NCI-H1436 (cell line): ENCODE data around the gene NHLRC2.

Experiments
- DNase-seq: peaks from one replicate; lab custom pipeline; 2025; lab: John Stamatoyannopoulos, UW

NHLRC2 gene

DNA sequence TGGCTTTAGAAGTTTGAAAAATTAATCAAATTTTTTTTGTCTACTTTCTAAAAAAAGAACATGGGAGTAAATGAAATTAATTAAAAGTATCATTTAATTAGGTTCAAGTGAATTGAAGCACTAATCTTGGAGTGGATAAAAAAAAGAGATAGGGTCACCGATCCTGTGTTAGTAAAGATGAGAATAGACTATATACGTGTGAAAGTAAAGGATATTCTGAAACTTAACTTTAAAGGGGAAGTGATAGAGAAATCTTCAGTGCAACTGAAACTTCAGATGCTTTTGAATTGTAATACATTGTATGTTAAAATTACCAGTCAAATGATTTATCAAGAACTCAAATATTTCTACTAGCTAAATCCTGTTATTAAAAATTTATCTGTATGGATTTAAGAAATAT is 4.8 kb downstream of the NHLRC2 start:
- no peak for DNase-seq

GRCh38 chr10:113865901-113866300 is 11.4 kb downstream of the NHLRC2 start:
- DNase-seq, result no peak

DNA sequence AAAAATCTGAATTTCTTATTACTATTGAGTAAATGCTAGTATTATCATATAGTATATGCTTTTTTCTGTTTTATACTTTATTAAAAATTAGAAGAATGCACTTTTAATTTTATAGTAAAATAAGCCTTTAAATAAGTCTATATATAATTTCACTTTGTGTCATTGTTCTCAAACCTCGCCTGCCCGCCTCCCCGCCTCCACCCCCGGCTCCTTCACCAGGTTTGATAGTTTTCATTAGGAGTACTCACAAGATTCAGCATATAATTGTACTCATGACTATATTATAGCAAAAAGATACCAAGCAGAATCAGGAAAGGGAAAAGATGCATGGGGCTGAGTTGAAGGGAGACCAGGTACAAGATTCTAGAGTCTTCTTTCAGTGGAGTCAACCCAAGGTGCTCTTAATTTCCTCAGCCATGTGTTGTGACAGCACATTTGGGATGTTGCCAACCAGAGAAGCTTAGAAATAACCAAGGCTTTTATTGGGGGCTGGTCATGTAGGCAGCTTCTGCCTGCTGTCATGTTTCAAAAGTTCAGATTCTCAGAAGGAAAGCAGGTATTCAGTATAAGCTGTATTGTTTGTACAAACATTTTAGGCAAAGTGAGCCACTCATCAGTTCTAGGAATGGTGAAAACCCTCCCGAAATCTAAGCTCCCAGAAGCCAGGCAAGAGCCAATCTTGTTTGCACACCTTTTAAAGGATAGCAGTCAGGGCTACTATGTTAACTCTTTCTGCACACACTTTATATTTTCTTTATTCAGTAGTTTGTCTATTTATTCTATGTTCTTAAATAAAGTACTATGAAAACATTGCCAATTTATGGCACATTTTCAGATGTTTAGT is 12.3 kb downstream of the NHLRC2 start:
- DNase-seq, result no peak

DNA sequence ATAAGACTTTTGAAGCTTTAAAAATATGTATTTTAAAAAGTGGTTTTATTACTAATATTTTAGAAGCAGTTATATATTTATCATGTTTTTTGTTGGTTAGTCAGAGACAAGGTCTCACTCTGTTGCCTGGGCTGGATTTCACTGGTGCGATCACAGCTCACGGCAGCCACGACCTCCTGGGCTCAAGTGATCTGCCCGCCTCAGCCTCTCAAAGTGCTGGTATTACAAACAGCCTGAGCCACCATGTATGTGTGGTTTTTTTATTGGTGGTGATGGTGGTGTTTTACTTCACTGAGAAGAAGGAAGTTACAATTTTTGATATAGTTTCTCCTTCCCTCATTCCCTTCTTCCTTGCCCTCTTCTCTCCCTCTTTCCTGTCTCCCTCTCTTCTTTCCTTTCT is 13.4 kb downstream of the NHLRC2 start:
- no peak for DNase-seq

GRCh38 chr10:113869789-113870188 is 15.3 kb downstream of the NHLRC2 start:
- no peak for DNase-seq

GRCh38 chr10:113872139-113873030 is 17.9 kb downstream of the NHLRC2 start:
- no peak for DNase-seq

DNA sequence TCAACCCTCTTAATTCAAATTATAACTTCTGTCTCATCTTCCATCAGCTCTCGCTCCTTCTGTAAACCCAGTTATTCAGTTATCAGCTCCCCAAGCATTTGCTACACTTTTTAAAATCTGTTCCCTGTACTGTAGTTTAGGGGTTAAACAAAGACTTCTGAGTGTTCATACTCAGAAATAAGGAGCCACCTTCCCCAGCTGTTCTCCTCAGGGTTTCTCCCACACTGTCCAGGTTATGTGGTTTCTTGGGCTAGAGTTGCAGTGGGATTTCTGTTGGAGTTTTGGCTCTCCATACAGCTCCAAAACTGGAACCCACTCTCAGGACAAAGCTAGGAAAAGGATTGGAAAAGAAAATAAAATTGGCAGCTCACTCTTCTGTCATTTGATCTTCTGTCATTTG is 20.8 kb downstream of the NHLRC2 start:
- DNase-seq, result no peak

DNA sequence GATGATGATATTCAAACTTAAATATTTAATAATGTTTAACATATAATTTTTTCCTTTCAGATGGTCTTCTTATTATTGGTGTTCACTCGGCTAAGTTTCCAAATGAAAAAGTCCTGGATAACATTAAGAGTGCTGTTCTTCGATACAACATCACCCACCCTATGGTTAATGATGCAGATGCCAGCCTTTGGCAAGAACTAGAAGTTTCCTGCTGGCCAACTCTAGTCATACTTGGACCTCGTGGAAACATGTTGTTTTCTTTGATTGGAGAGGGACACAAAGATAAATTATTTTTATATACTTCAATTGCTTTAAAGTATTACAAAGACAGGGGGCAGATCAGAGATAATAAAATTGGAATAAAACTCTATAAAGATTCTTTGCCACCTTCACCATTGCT is 22.0 kb downstream of the NHLRC2 start:
- no peak for DNase-seq

DNA sequence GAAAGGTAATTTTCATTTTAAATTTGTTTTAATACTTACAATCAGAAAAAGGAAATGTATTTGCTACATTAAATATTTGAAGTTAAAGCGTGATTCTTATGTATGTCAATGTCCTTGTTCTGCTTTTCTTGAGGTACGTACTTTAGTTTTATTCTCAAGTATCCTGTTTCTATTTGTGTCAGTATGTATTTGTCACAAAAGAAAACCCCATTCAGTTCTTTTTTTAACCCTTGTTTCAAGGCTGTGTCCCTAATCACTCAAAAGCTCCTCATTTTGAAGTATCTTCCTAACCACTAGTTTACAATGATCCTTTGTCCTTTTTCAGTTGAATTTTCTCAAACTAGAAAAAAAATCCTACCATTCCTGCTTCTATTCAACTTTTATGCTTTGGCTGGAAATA is 25.2 kb downstream of the NHLRC2 start:
- DNase-seq, result no peak

GRCh38 chr10:113880236-113880635 is 25.8 kb downstream of the NHLRC2 start:
- no peak for DNase-seq

GRCh38 chr10:113882240-113882639 is 27.8 kb downstream of the NHLRC2 start:
- DNase-seq, result no peak

DNA sequence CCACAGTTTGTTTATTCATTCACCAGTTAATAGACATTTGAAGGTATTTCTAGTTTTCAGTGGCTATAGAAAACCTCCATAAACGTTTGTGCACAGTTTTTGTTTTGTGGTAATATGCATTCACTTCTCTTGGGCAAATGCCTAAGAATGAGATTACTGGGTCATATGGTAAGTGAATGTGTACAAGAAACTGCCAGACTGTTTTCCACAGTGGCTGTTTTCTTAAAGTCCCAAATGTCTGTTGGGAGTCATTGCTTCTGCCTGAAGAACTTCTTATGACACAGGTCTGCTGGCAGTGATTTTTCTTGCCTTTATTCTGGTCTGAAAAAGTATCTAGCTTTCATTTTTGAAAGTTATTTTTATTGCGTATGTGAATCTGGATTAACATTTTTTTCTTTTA is 35.5 kb downstream of the NHLRC2 start:
- no peak for DNase-seq

DNA sequence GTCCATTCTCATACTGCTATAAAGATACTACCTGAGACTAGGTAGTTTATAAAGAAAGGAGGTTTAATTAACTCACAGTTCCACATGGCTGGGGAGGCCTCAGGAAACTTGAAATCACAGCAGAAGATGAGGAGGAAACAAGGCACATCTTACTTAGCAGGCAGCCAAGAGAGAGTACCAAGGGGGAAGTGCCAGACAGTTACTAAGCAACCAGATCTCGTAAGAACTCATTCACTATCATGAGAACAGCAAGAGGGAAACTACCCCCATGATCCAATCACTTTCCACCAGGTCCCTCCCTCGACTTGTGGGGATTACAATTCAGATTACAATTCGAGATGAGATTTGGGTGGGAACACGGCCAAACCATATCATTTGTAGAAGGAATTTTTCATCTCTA is 36.3 kb downstream of the NHLRC2 start:
- no peak for DNase-seq

GRCh38 chr10:113891476-113891875 is 37.0 kb downstream of the NHLRC2 start:
- no peak for DNase-seq

DNA sequence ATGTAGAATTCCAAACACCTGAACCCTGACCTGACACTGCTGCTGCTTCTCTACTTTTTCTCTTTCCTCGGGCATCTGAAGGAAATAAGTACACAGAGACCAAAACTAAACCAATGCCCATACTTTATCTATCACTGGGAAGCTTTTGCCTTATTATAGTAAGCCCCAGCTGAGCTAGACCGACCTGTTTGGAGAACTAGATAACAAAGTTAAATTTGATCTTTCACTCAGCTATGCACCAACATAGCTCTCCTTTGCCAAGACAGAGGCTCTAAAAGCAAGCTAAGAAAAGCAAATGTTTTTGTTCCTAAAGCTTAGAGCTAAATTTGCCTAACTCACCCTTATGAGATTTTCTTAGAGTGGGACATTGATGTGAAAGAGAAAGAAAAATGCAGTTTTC is 39.1 kb downstream of the NHLRC2 start:
- no peak for DNase-seq

DNA sequence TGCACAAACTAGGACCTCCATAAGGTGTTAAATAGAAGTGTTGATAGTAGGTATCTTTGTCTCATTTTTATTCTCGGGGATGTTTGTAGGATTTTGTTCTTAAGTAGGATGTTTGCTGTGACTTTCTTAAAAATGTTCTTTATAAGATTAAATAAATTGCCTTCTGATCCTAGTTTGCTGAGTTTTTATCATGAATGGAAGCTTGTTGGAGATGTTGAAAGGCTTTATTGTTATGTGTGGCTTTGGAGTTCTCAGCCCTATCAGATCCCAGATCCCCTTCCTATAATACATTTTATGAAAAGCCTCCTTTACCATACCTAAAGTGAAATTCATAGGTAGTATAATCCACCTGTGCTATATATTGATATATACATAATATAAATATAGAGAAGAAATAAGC is 40.1 kb downstream of the NHLRC2 start:
- DNase-seq, result no peak

GRCh38 chr10:113895018-113895417 is 40.6 kb downstream of the NHLRC2 start:
- no peak for DNase-seq

GRCh38 chr10:113897693-113898618 is 43.5 kb downstream of the NHLRC2 start:
- no peak for DNase-seq

GRCh38 chr10:113899952-113900598 is 45.6 kb downstream of the NHLRC2 start:
- DNase-seq, result no peak

- no peak for DNase-seq
These were observed 51.3 kb downstream of the NHLRC2 start for GRCh38 chr10:113905756-113906155.

DNA sequence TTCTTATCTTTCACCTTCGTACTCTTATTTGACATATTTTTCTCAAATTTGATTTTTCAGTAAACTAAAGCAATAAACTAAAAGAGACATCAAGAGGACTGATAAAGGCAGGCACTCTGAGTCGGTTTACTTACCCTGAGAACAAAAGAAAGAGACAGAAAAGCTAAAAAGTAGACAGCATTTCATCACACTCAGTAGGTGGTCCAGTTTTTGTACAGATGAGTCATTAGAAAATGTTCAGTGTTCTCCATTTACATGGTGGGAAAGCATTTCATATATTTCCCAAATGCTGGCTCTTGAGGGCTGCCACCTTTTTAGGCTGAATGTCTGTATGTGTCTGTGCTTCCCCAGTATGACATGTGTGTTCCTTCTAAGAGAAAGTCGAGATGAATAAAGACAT is 52.7 kb downstream of the NHLRC2 start:
- no peak for DNase-seq

- DNase-seq, result no peak
These were observed 53.8 kb downstream of the NHLRC2 start for GRCh38 chr10:113908236-113908635.
